Measurements from ENCODE around the gene TTC9. TPM values are rescaled to one million over a fixed set of nuclear protein-coding genes. Genes with fewer than 3 reads are reported as not detected.

TTC9 gene
- total and polyA plus RNA-seq, 9 of the 15 experiments (the other 6 are each of a cell fraction or from before 2014, with no cell fraction given) = 0.07 TPM; not detected in 8

DNA sequence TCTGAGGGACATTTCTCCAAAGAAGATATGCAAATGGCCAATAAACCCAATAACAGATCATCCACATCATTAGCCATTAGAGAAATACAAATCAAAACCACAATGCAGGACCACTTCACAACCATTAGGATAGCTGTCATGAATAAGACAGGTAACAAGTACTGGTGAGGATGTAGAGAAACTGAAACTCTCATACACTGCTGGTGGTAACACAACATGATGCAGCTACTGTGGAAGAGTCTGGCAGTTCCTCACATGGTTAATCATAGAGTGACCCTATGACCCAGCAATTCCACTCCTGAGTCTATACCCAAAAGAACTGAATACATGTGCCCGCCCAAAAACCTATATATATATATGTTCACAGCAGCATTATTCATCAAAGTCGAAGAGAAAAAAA, 39.0 kb downstream of the TTC9 start:
- Histone ChIP-seq H3K36me3 (ENCODE audit: control insufficient read depth, insufficient read depth, low read length) (no peaks in the 10 kb centered on the region), H4K20me1 (replicated peaks; ENCODE audit: control insufficient read depth, insufficient read depth, low read length) (no peaks in the 10 kb centered on the region), H2AFZ (ENCODE audit: low read depth, low read length) (no peak overlapping the region), H3K4me1 (replicated peaks in 1 of 2; ENCODE audit: control insufficient read depth in 2 of 2, insufficient read depth in 2 of 2, low read length in 2 of 2) (no peaks in the 10 kb centered on the region), H3K79me2 (ENCODE audit: control insufficient read depth, insufficient read depth, low read length) (no peaks in the 10 kb centered on the region), H3K9me3 (replicated peaks; ENCODE audit: control insufficient read depth, insufficient read depth, low read depth, low read length) (no peaks in the 10 kb centered on the region), H3K9me1 (ENCODE audit: control insufficient read depth, insufficient read depth, low read length) (no peaks in the 10 kb centered on the region), H3K27me3 (ENCODE audit: control insufficient read depth in 2 of 2, insufficient read depth in 2 of 2, low read length in 2 of 2) (peaks cover 3 to 12% of the 10 kb centered on the region in 2 experiments; a peak in 3 of 5 replicates), H3K9ac (ENCODE audit: insufficient read depth in 1 of 2, low read depth in 2 of 2, low read length in 2 of 2) (no peak overlapping the region), H3K27ac (ENCODE audit: extremely low read depth, low read depth, low read length) (no peak overlapping the region), H3K4me2 (ENCODE audit: insufficient read depth, low read length) (no peak overlapping the region), H3K4me3 (no peak overlapping the region)
- no peak for ATAC-seq
- 0% methylated on average over 2 of the region's 2 CpGs for WGBS (ENCODE audit: insufficient coverage, low coverage, missing lambda C conversion rate)
- BruUV-seq (replicated peaks) = no TSS peak
- in situ Hi-C loops (cut with MboI) = no loop called here
- FAIRE-seq = no peak
- POLR2A ChIA-PET = interaction anchor here (0.8 kb wide), 1 partner anchor 9 kb away, joined by 4 read pairs; no protein-coding TSS in a partner anchor
- intact Hi-C loops (cut with micrococcal nuclease) = no loop called here
- CTCF ChIA-PET (ENCODE audit: low intra/inter-chr PET ratio) = no interaction called here
- no peak for DNase-seq (ENCODE audit: extremely low read depth in 1 of 4, low spot score in 3 of 4)
- TF ChIP-seq ZKSCAN8 (CRISPR knock-in tag; IDR thresholded peaks at IDR 0.05) (no peak), HDAC8 (tag; IDR thresholded peaks at IDR 0.05) (no peak), ZFP1 (CRISPR knock-in tag; IDR thresholded peaks at IDR 0.05) (no peak), SP2 (IDR thresholded peaks at IDR 0.05; ENCODE audit: extremely low read depth, low read depth, low read length, poor library complexity, severe bottlenecking) (no peak)

DNA sequence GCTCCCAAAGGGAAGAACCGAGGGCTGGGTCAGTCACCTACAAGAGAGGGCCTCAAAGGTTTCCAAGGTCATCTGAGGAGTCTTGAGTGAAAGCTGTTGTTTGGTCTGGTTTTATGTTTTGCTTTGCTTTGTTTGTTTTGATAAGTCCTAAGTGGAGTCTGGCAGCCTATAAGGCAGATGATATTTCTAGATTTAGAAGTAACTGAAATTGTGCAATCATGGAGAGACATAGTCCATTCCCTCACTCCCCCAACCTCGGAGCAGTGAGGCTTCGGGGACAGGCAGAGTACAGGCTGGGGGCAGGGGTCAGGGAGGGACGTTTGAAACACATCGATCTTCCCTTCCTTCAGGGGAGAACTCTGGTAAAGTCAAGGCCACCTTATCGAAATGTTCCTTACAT, 42.3 kb downstream of the TTC9 start:
- no peaks in the 10 kb centered on the region for H3K9me3 ChIP-seq (replicated peaks; ENCODE audit: control insufficient read depth, insufficient read depth, low read depth, low read length)
- H3K36me3 ChIP-seq (ENCODE audit: control insufficient read depth, insufficient read depth, low read length) = no peaks in the 10 kb centered on the region
- intact Hi-C loops (cut with micrococcal nuclease) (no loop called here), in situ Hi-C loops (cut with MboI) (no loop called here)
- H3K27me3 ChIP-seq (ENCODE audit: control insufficient read depth in 2 of 2, insufficient read depth in 2 of 2, low read length in 2 of 2) = no peaks in the 10 kb centered on the region
- ATAC-seq = no peak
- 0% methylated on average over 6 of the region's 6 CpGs for WGBS (ENCODE audit: insufficient coverage, low coverage, missing lambda C conversion rate)
- no peaks in the 10 kb centered on the region for H4K20me1 ChIP-seq (replicated peaks; ENCODE audit: control insufficient read depth, insufficient read depth, low read length)
- no peaks in the 10 kb centered on the region for H3K9me1 ChIP-seq (ENCODE audit: control insufficient read depth, insufficient read depth, low read length)
- POLR2A ChIA-PET = no interaction called here
- H3K4me2 ChIP-seq (ENCODE audit: insufficient read depth, low read length) = no peak overlapping the region
- TF ChIP-seq STAT5B (CRISPR knock-in tag; IDR thresholded peaks at IDR 0.05) = no peak
- TF ChIP-seq, protein P1, sequence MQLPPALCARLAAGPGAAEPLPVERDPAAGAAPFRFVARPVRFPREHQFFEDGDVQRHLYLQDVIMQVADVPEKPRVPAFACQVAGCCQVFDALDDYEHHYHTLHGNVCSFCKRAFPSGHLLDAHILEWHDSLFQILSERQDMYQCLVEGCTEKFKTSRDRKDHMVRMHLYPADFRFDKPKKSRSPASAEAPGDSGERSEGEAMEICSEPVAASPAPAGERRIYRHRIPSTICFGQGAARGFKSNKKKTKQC (CRISPR knock-in tag; IDR thresholded peaks at IDR 0.05) = no peak
- no peak for TF ChIP-seq JUND (IDR thresholded peaks at IDR 0.05; ENCODE audit: borderline replicate concordance, low read depth, low read length)
- TF ChIP-seq JUND (tag; IDR thresholded peaks at IDR 0.05; ENCODE audit: borderline replicate concordance, low read depth, low read length) = no peak
- TF ChIP-seq CEBPG (CRISPR knock-in tag; IDR thresholded peaks at IDR 0.05) = no peak
- TF ChIP-seq CEBPG (tag; conservative IDR thresholded peaks at IDR 0.05 in 1 of 2, IDR thresholded peaks at IDR 0.05 in 1 of 2) = 0 out of 4 replicates have a peak, but pooled peaks of 1 of the 2 experiments have one; percentile 27
- TF ChIP-seq NR1H2 (CRISPR knock-in tag; IDR thresholded peaks at IDR 0.05) = no peak
- no peak for TF ChIP-seq RBM15 (IDR thresholded peaks at IDR 0.05; ENCODE audit: insufficient read depth, low read length)
- no peak for TF ChIP-seq ZNF668 (CRISPR knock-in tag; IDR thresholded peaks at IDR 0.05)
- H3K9ac ChIP-seq (ENCODE audit: insufficient read depth in 1 of 2, low read depth in 2 of 2, low read length in 2 of 2) = no peak overlapping the region
- no peak for DNase-seq (ENCODE audit: extremely low read depth in 1 of 4, low spot score in 3 of 4)
- no TSS peak for BruUV-seq (replicated peaks)
- FAIRE-seq = no peak
- CTCF ChIA-PET (ENCODE audit: low intra/inter-chr PET ratio) = no interaction called here
- H3K4me3 ChIP-seq = no peak overlapping the region
- no peaks in the 10 kb centered on the region for H3K79me2 ChIP-seq (ENCODE audit: control insufficient read depth, insufficient read depth, low read length)
- no peaks in the 10 kb centered on the region for H3K4me1 ChIP-seq (replicated peaks in 1 of 2; ENCODE audit: control insufficient read depth in 2 of 2, insufficient read depth in 2 of 2, low read length in 2 of 2)
- H3K27ac ChIP-seq (ENCODE audit: extremely low read depth, low read depth, low read length) = no peak overlapping the region
- no peak overlapping the region for H2AFZ ChIP-seq (ENCODE audit: low read depth, low read length)
